Measurements from ENCODE around the gene CCDC57. TPM values are rescaled to one million over a fixed set of nuclear protein-coding genes. Genes with fewer than 3 reads are reported as not detected.
"Not testable (repeated sequence)": the region's sequence is repeated elsewhere in the genome, so short reads cannot be mapped to it uniquely, and the experiment has no call there.

CCDC57 gene
- total RNA-seq, 1 donor from 2014 or later = 57.9 TPM

GRCh38 chr17:82175951-82176350, 36.7 kb downstream of the CCDC57 start:
- no peak for TF ChIP-seq CTCF (IDR thresholded peaks at IDR 0.05)
- H3K9me3 Mint-ChIP-seq (ENCODE audit: unreplicated experiment) = no peaks in the 10 kb centered on the region
- DNase-seq (ENCODE audit: extremely low spot score, unreplicated experiment) = no peak
- H3K27ac Mint-ChIP-seq (ENCODE audit: unreplicated experiment) = no peak overlapping the region
- no peaks in the 10 kb centered on the region for H3K4me1 Mint-ChIP-seq (ENCODE audit: unreplicated experiment)
- H3K27me3 Mint-ChIP-seq (ENCODE audit: unreplicated experiment) = no peaks in the 10 kb centered on the region
- peaks cover 37% of the 10 kb centered on the region for H3K36me3 Mint-ChIP-seq (ENCODE audit: unreplicated experiment)
- H3K4me3 Mint-ChIP-seq (ENCODE audit: unreplicated experiment) = no peak overlapping the region

GRCh38 chr17:82175201-82175600, 37.4 kb downstream of the CCDC57 start:
- Mint-ChIP-seq H3K4me3 (ENCODE audit: unreplicated experiment) (no peak overlapping the region), H3K27ac (ENCODE audit: unreplicated experiment) (no peak overlapping the region), H3K4me1 (ENCODE audit: unreplicated experiment) (no peaks in the 10 kb centered on the region), H3K27me3 (ENCODE audit: unreplicated experiment) (no peaks in the 10 kb centered on the region), H3K9me3 (ENCODE audit: unreplicated experiment) (no peaks in the 10 kb centered on the region), H3K36me3 (ENCODE audit: unreplicated experiment) (peaks cover 40% of the 10 kb centered on the region)
- no peak for TF ChIP-seq CTCF (IDR thresholded peaks at IDR 0.05)
- DNase-seq (ENCODE audit: extremely low spot score, unreplicated experiment) = no peak

DNA sequence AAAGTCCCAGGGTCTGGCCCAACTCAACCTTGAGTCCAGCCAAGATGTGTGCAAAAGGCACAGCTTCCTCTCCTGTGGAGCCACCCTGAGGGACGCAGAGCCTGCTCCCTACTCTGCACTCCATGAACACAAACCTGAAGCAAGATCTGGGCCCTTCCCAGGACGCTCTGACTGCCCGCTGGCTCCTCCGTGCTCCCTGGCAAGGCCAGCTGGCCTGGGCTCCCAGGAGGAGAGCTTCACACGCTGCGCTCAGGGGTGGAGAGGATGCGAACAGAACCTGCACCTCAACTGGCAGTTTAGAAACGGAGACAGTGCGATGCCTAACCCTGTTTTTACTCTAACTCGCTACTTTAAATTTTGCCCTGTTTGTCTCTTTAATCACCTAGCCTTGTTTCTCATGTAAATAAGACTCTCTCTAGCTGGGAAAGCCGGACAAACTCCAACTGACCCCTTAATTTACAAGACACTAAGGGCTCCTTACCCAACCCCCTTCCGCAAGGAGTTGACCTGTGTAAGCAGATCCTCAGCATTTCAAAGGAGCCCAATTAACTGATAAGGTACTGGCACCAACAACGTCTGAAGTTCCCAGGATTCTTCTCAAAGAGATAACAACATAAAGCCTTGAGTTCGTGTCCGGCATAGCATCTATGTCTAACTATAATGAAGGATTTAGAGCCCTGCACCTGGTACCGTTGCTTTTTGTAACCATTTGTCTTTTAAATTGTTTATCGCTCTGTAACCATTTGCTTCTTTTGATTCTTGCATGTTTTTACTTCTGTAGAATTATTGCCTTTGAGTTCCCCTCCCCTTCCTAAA, 38.4 kb downstream of the CCDC57 start:
- not testable (repeated sequence) for DNase-seq (ENCODE audit: extremely low spot score, unreplicated experiment); H3K9me3 Mint-ChIP-seq (ENCODE audit: unreplicated experiment); H3K27me3 Mint-ChIP-seq (ENCODE audit: unreplicated experiment); H3K4me1 Mint-ChIP-seq (ENCODE audit: unreplicated experiment); H3K4me3 Mint-ChIP-seq (ENCODE audit: unreplicated experiment); H3K27ac Mint-ChIP-seq (ENCODE audit: unreplicated experiment)
- peaks cover 45% of the 10 kb centered on the region for H3K36me3 Mint-ChIP-seq (ENCODE audit: unreplicated experiment)

DNA sequence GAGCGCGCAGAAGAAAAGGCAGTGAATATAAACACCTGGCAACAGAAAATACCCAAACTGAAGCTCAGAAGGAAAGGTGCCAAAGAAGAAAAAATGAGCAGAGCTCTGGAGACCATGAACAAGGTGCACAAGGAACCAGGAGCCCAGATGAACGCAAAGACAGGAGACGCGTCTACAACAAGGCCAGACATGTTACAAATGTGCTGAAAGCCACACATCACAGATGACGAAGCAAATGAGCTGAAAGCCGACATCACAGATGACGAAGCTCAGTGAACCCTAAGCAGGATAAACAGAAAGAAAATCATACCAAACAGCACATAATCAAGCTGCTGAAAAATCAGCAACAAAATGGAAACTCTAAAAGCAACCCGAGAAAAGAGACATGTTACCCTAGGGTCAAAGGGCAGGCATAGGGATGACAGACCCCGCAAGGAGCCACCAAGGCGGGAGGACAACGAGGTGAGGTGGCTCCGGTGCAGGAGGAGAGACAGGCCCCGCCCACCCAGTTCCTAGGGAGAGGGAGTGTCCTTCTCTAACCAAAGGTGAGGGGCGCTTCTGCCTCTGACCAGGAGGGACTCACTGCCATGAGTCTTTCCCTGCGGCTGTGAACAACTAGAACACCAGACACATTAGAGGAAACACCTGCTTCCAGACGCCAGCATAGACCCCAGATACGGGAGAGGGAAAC, 39.1 kb downstream of the CCDC57 start:
- Mint-ChIP-seq H3K9me3 (ENCODE audit: unreplicated experiment) (no peaks in the 10 kb centered on the region), H3K36me3 (ENCODE audit: unreplicated experiment) (peaks cover 46% of the 10 kb centered on the region), H3K4me1 (ENCODE audit: unreplicated experiment) (no peaks in the 10 kb centered on the region), H3K4me3 (ENCODE audit: unreplicated experiment) (no peak overlapping the region), H3K27ac (ENCODE audit: unreplicated experiment) (no peak overlapping the region), H3K27me3 (ENCODE audit: unreplicated experiment) (no peaks in the 10 kb centered on the region)
- DNase-seq (ENCODE audit: extremely low spot score, unreplicated experiment) = no peak
- no peak for TF ChIP-seq CTCF (IDR thresholded peaks at IDR 0.05)

DNA sequence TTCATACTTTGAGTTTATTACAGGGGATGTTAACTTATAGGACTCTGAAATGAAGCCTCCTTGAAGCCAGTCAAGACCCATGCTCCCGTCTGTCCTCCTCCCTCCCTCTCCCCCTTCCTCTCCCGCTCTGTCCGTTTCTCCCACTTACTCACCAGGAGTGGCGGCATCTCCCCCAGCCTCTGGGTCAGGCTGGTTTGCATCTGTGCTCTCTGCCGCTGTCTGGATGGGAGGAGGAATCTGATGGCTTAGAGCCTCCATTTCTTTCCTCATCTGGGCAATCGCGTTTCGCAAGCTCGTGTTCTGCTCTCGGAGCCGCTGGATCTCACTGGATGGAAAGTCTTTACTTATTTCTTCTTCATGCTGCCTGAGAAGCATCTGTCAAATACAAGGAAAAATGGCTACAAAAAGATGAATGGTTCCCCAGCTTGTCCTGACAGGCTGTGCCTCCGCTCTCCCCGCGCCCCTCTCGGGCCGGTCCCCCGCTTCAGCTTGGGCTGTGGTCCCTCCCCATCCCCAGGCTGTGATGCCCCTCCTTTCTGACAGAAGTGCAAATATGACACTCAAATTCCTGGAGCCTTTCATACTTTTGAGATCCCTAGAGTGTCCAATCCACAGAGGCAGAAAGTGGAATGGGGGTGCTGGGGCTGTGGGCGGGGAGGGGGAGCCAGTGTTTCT, 40.0 kb downstream of the CCDC57 start:
- TF ChIP-seq CTCF (IDR thresholded peaks at IDR 0.05) = no peak
- no peaks in the 10 kb centered on the region for H3K27me3 Mint-ChIP-seq (ENCODE audit: unreplicated experiment)
- peaks cover 48% of the 10 kb centered on the region for H3K36me3 Mint-ChIP-seq (ENCODE audit: unreplicated experiment)
- no peak for DNase-seq (ENCODE audit: extremely low spot score, unreplicated experiment)
- H3K4me3 Mint-ChIP-seq (ENCODE audit: unreplicated experiment) = no peak overlapping the region
- no peaks in the 10 kb centered on the region for H3K4me1 Mint-ChIP-seq (ENCODE audit: unreplicated experiment)
- H3K27ac Mint-ChIP-seq (ENCODE audit: unreplicated experiment) = no peak overlapping the region
- no peaks in the 10 kb centered on the region for H3K9me3 Mint-ChIP-seq (ENCODE audit: unreplicated experiment)
